ENCODE results near the gene RNF121. TPM values are rescaled to one million over a fixed set of nuclear protein-coding genes. Genes with fewer than 3 reads are reported as not detected.

Gene RNF121
- total RNA-seq, 1 experiment from 2014 or later, result 56.9 TPM

DNA sequence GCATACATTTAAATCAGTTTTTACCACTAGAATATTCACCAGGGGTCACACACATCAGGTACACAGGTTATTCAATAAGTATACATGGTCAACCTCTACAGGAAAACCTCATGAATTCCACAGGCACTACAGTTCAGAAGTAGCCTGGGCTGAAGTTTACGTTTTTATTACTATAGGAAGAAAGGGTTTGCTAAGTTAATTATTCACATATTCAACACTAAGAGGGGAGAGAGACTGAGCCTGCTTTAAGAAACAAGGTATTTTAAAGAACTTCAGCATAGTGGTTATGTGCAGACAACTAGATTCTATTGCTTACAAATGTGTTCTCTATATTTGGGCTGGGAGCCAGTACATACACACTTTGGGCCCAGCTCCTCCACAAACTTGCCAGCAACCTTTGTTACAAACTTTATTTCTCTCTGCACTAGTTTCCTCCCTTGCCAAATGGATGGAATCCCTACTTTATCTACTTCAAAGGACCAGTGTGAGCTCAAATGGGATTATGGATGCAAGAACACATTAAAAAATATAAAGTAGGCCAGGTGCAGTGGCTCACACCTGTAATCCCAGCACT, 101.7 kb downstream of the RNF121 start:
- no peaks in the 10 kb centered on the region for H4K20me1 ChIP-seq (ENCODE audit: control insufficient read depth, insufficient read depth, insufficient read length)

More for the DNA sequence above, 101.7 kb downstream of the RNF121 start:
- H3K79me2 ChIP-seq (ENCODE audit: insufficient read depth, low read length), result no peaks in the 10 kb centered on the region
- H4K5ac ChIP-seq (ENCODE audit: insufficient read length, low read depth, low read length), result no peak overlapping the region
- no peak overlapping the region for H4K91ac ChIP-seq (ENCODE audit: insufficient read length, low read depth, low read length)
- H3K23ac ChIP-seq (ENCODE audit: insufficient read length, low read depth, low read length), result no peak overlapping the region
- no peaks in the 10 kb centered on the region for H3K27me3 ChIP-seq (ENCODE audit: insufficient read depth, low read length)
- no peak overlapping the region for H3K4me2 ChIP-seq (ENCODE audit: insufficient read depth, insufficient read length, low read length)
- no peak for DNase-seq
- H2BK20ac ChIP-seq (ENCODE audit: low read depth, low read length, poor library complexity, severe bottlenecking), result no peak overlapping the region
- H2BK15ac ChIP-seq (ENCODE audit: low read depth, low read length), result no peak overlapping the region
- no peaks in the 10 kb centered on the region for H3K9me3 Mint-ChIP-seq
- no peak overlapping the region for H2AFZ ChIP-seq (ENCODE audit: low read length)
- H3K56ac ChIP-seq (ENCODE audit: insufficient read length, low read depth, low read length), result no peak overlapping the region
- peaks cover 6 to 7% of the 10 kb centered on the region in 2 experiments for H3K4me1 Mint-ChIP-seq
- H3K4me1 ChIP-seq (ENCODE audit: insufficient read depth, low read length), result no peaks in the 10 kb centered on the region
- H2AK5ac ChIP-seq (ENCODE audit: insufficient read length, low read length), result no peak overlapping the region
- no CpG with 5 or more reads among the region's 1 CpG for WGBS (ENCODE audit: extremely low coverage, insufficient read length, low lambda C conversion rate)
- no peak overlapping the region for H3K4me3 Mint-ChIP-seq
- no peak overlapping the region for H3K9ac ChIP-seq (ENCODE audit: extremely low read depth, insufficient read length, low read length)
- H3T11ph ChIP-seq (ENCODE audit: low read length), result no peak overlapping the region
- no peak overlapping the region for H2BK5ac ChIP-seq (ENCODE audit: insufficient read length, low read length)
- no peak overlapping the region for H3K14ac ChIP-seq (ENCODE audit: insufficient read depth, low read length)
- peaks cover 5 to 56% (median 39%) of the 10 kb centered on the region in 3 experiments; a peak in 6 of 7 replicates for H3K36me3 Mint-ChIP-seq (ENCODE audit: insufficient read depth in 1 of 3, low read depth in 3 of 3)
- H3K27me3 Mint-ChIP-seq (ENCODE audit: low read depth), result no peaks in the 10 kb centered on the region
- no peak overlapping the region for H3K18ac ChIP-seq (ENCODE audit: insufficient read length, low read depth, low read length)
- no peak overlapping the region for H4K8ac ChIP-seq (replicated peaks; ENCODE audit: insufficient read length, low read depth, low read length)
- H3K4ac ChIP-seq (ENCODE audit: low read depth, low read length), result no peak overlapping the region
- H3K23me2 ChIP-seq (ENCODE audit: insufficient read length, low read depth, low read length, poor library complexity, severe bottlenecking), result no peaks in the 10 kb centered on the region
- no peak overlapping the region for H2BK12ac ChIP-seq (ENCODE audit: insufficient read length, low read depth, low read length)
- H3K9me3 ChIP-seq (ENCODE audit: control insufficient read depth, low read depth, low read length), result no peaks in the 10 kb centered on the region
- no peaks in the 10 kb centered on the region for H3K79me1 ChIP-seq (ENCODE audit: insufficient read depth, low read depth, low read length, poor library complexity, severe bottlenecking)
- no peak for TF ChIP-seq CTCF (conservative IDR thresholded peaks at IDR 0.05)
- no peak overlapping the region for H2BK120ac ChIP-seq (ENCODE audit: low read depth, low read length, poor library complexity, severe bottlenecking)
- no peak overlapping the region for H3K27ac ChIP-seq (ENCODE audit: insufficient read length, low read depth, low read length)
- H3K27ac Mint-ChIP-seq, result no peak overlapping the region; a peak in 1 of 7 replicates

Measured in H9 (cell line).